Fibroblast of gingiva (primary cell): ENCODE data around the gene HMGN4.
"Not testable (repeated sequence)": the region's sequence is repeated elsewhere in the genome, so short reads cannot be mapped to it uniquely, and the experiment has no call there.

Source experiments
- DNase-seq: peaks from one replicate; pipeline ENCODE4 v3.0.0-alpha.2; 2011; ENCODE audit warnings: low read depth

The HMGN4 gene

GRCh38 chr6:26522486-26523228 is 15.5 kb upstream of the HMGN4 start:
- DNase-seq, result peak; percentile 13

DNA sequence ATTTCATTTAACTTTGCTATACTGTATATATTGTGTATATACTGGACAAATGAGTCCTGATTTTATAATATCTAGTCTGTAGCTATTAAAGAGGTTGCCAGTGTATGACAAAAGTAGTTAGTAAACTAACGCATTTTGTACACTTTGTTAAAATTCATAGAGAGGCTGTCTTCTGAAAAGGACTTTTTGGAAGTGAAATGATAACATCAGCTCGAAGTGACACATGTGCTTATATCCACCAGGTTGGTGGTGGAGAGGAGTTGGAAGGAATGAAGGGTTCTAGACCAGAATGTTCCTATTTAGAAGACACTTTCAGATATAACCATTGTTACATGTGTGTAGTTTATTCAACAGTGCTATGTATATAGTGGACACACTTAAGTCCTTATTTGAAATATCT is 13.9 kb upstream of the HMGN4 start:
- not testable (repeated sequence) for DNase-seq

- no peak for DNase-seq
Measured at GRCh38 chr6:26524722-26525370, 13.3 kb upstream of the HMGN4 start.

DNA sequence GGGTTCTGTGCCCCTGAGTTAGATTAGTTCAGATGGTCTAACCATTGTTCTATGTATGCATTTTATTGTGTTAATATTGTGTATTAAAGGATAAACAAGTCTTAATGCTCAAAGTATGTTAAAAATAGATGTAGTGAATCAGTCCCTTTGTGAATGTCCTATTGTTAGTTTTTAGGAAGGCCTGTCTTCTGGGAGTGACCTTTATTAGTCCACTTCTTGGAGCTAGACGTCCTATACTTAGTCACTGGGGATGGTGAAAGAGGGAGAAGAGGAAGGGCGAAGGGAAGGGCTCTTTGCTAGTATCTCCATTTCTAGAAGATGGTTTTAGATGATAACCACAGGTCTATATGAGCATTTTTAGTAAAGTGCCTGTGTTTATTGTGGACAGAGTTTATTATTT is 12.3 kb upstream of the HMGN4 start:
- DNase-seq, result no peak

DNA sequence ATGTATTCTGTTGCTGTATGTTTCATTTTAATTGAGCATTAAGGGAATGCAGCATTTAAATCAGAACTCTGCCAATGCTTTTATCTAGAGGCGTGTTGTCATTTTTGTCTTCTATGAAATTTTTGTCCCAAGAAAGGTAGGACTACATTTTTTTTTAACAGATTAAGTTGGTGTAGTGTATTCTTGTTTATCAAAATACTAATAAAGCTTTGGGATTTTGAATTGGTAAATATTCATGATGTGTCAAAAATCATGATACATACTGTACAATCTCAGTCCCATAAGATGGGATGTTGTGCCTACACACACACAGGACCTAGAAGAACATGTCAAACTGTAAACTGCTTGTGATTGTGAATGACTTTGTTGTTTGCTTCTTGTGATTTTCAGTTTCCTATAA is 11.2 kb upstream of the HMGN4 start:
- DNase-seq, result no peak

DNA sequence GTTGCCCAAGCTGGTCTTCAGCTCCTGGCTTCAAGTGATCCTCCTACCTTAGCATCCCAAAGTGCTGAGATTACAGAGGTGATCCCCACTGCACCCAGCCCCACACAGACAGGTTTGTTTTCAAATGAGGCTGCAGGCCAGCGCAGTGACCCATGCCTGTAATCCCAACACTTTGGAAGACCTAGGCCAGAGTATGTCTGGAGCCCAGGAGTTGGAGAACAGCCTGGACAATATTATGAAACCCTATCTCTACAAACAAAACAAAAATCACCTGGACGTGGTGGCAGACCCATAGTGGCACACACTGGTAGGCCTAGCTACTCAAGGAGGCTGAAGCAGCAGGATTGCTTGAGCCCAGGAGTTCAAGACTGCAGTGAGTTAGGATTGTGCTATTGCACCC is 8.0 kb upstream of the HMGN4 start:
- no peak for DNase-seq

DNA sequence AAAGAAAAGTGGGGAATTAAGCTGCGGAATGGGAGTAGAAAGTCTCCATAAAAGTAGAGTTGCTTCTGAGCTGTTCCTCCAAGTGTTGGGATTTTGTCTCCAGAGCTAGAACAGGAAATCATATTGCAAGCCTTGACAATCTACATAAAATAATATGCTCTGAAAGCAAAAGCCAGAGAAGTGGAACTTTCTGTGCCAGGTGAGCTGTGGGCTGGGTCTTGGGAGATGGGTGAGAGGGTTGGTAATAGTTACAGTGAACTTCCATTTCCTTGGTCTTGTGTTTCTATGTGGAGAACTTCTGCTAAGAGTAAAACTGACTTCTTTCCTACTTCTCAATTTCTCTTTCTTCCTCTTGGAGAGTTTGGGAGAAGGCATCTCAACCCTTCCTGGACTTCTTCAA is 6.3 kb upstream of the HMGN4 start:
- DNase-seq, result no peak

DNA sequence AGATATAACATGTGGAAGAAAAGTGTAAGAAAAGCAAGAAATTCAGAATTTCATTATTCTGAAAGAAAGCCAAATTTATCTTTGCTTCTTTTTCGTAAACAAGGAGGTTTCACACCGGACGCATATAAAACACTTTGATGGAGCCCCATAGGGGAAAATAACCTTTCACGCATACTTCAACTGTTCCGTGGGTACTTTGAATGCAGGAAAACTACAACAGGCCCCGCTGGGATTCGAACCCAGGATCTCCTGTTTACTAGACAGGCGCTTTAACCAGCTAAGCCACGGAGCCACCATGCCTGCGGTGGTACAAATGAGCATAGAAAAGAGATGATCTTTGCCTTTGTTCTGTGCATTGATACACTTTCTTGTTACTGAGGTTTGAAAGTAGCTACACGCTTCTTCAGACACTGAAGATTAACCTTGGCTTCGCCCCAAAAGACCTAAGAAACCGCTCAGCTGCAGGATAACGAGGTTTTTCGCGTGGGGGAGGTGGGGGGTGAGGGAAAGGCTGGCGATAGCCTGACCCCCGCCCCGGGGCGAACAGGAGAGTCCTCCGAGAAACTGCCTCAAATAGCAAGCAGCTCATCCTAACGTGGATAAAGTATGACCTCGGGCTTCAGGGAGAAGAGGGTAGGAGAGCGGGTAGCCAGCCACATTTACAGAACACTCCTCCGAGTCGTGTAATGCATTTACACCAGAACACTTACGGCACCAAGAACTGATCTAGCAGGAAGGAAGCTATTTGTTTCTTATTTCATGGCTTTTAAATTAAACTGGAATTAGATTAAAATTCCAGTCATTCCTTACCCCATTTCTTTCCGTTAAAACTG is 5.3 kb upstream of the HMGN4 start:
- peak; percentile 87 for DNase-seq

- DNase-seq, result no peak
Measured at GRCh38 chr6:26533532-26533931, 4.6 kb upstream of the HMGN4 start.

GRCh38 chr6:26534681-26535465 is 3.3 kb upstream of the HMGN4 start:
- DNase-seq, result no peak

DNA sequence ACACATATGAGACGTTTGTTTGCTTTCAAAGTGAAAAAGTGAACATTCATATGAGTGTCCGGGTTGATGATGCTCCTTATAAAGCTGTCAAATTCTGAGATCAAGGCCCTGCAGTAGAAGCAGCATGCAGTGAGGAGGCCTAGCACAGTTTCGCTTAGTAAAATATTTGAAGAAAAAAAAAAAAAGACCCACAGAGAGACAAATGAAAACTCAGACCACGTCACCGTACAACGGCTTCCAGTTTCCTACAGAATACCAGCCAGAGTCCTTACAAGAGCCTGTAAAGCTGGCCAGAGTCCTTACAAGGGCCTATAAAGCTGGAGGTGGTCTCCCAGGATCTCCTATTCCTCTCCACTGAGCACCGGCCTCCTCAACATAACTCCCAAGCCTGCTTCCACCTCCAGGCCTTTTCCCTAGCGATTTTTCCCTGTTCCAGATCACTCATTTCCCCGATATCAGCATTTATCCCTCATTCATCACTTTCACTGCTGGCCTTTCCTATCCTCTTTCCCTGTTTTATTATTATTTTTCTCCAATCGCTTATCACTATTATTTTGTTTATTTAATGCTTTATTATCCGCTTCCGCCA is 1.5 kb upstream of the HMGN4 start:
- peak; percentile 69 for DNase-seq

DNA sequence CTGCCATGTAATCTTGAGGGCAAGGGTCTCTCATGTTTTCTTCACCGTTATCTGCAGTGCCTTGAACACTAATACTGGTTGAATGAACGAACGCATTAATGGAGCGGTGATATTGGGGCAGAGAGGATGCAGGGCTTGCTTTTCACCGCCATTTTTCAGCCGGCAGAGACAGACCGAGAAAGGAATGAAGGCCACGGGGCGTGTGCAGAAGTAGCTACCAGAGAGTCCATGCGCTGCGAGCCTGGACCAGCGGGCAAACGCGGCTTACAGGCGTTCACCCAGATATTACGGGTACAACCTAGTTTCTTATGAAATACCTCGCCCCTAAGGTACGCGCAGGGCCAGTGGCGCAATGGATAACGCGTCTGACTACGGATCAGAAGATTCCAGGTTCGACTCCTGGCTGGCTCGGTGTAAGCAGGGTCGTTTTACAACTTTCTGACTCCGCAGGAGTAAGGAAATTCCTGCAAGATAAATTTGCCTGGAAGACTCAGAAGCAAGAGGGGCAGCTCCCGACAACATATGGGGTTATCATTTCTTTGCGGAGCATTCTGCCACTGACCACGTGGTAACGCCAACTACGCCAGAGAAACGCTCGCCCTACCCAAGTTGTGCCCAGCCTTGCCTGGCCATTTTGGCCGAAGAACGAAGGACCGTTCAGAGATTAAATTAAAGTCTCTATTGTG is 863 bp upstream of the HMGN4 start:
- DNase-seq, result peak; percentile 95

GRCh38 chr6:26538572-26538902 is 371 bp downstream of the HMGN4 start:
- no peak for DNase-seq

GRCh38 chr6:26539071-26539615 is 977 bp downstream of the HMGN4 start:
- DNase-seq, result no peak

DNA sequence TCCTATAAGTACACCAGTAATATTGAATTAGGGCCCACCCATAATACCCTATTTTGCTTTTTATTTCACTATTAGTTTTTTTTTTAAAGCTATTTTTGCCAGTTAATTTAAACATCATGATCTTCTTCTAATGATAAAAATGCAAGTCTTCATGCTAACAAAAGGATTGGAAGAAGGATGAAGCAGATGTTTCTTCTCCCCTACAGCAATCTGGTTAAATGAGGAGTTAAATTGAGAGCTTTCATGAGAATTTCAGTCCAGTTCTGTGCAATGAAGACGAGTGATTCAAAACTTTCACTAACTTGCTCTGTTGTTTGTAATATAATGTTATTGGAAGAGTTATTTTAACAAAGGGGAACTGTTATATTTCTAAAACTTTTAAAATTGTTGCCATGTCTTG is 3.4 kb downstream of the HMGN4 start:
- no peak for DNase-seq

DNA sequence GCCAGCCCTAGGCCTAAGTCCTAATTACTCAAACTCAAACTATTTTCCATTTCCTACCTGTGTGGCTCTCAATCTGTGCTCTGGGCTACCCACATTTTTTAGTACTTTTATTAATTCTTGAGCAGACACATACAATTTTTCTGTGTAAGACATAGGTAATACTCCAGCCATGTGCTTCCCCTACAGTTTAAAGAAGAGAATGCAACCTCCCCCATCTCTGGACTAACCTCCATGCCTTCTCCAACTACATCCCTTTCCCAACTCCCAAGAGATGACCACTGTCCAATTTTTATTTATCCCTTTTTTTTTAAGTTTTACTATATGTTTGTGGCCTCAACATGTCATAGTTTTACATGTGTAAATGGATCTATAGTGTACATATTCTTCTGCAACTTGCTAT is 5.8 kb downstream of the HMGN4 start:
- no peak for DNase-seq

DNA sequence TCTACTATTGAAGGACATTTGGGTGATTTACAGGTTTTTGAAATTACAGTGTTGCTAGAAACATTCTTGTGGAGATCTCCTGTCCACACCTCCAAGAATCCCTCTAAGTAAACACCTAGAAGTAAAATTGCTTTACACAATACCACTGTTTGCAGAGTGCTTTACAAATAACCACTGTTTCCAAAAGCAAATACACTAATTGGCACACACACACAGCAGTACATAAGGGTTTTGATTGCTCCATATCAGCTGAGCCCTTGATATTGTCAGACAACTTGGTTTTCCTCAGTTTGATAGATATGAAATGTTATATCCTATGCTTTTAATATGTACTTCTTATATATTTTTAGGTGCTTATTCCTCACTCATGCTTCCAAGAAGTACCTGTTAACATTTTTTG is 6.3 kb downstream of the HMGN4 start:
- DNase-seq, result no peak

GRCh38 chr6:26545627-26546026 is 7.5 kb downstream of the HMGN4 start:
- no peak for DNase-seq

DNA sequence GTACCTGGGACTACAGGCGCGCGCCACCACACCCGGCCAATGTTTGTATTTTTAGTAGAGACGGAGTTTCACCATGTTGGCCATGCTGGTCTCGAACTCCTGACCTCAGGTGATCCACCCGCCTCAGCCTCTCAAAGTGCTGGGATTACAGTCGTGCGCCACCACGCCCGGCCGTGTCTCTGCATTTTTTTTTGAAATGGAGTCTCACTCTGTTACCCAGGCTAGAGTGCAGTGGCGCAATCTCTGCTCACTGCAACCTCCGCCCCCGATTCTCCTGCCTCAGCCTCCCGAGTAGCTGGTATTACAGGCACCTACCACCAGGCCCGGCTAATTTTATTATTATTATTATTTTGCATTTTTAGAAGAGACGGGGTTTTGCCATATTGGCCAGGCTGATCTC is 9.2 kb downstream of the HMGN4 start:
- DNase-seq, result not testable (repeated sequence)

- DNase-seq, result peak; percentile 56
Measured at GRCh38 chr6:26550250-26550993, 12.3 kb downstream of the HMGN4 start.
